Colonic mucosa (tissue), 4 donors: ENCODE data around the gene CLBA1. TPM values are rescaled to one million over a fixed set of nuclear protein-coding genes. Genes with fewer than 3 reads are reported as not detected.

Source experiments
- DNase-seq: peaks from one replicate; pipeline ENCODE4 v3.0.0-alpha.2; 2020
- H3K27ac ChIP-seq: fragments of 200-600 bp; one replicate; pipeline ENCODE4 v1.8.0; 2021
- H3K27me3 ChIP-seq: fragments of 200-600 bp; one replicate; pipeline ENCODE4 v1.8.0; 2021
- H3K36me3 ChIP-seq: fragments of 200-600 bp; one replicate; pipeline ENCODE4 v1.8.0; 2021
- H3K4me1 ChIP-seq: fragments of 200-600 bp; one replicate; pipeline ENCODE4 v1.8.0; 2021; ENCODE audit warnings: mild to moderate bottlenecking
- H3K4me3 ChIP-seq: fragments of 200-600 bp; one replicate; pipeline ENCODE4 v1.8.0; 2021
- H3K9ac ChIP-seq, 2 donors: one replicate each; pipeline ENCODE4 v1.7.0; 2013; ENCODE audit warnings: control low read depth in 2 of 2, low read depth in 2 of 2, low read length in 2 of 2
- H3K9me3 ChIP-seq: fragments of 200-600 bp; one replicate; pipeline ENCODE4 v1.8.0; 2021
- CTCF ChIP-seq: fragments of 200-600 bp; IDR thresholded peaks from one replicate; pipeline ENCODE4 v1.8.0; 2022; ENCODE audit warnings: antibody characterized with exemption, mild to moderate bottlenecking
- intact Hi-C: fragments of 100-400 bp; cut with DNase I; formaldehyde crosslinking; loops from one replicate; pipeline ENCODE4 v1.14.1; 2022
- total RNA-seq, 2 donors: library from RNA; stranded (reverse); fragmentation: NEBNext Ultra II Directional in 1 of 2; extraction: Animal tissue kit (Norgen Biotek cat#: 25700) in 1 of 2; gene quantifications; one replicate each; pipeline ENCODE4 v1.2.1, GENCODE V29; 2021
- donor health status: healthy.
- donor health status: DM: no; HTN: no; CAD: no.
- donor health status: DM: no; HTN: no; CAD: no.

CLBA1 gene
- total RNA-seq, 2 donors from 2014 or later, result 3.8 TPM

- DNase-seq, result peak; percentile 20
- H3K36me3 ChIP-seq, result no peaks in the 10 kb centered on the region
- peaks cover 22% of the 10 kb centered on the region for H3K27me3 ChIP-seq
- no peaks in the 10 kb centered on the region for H3K9me3 ChIP-seq
- intact Hi-C loops, result no loop called here
- no peak for TF ChIP-seq CTCF
- H3K4me1 ChIP-seq, result peaks cover 22% of the 10 kb centered on the region
- H3K9ac ChIP-seq, result peak overlapping the region in 1 of 2 donors; percentile 2
- no peak overlapping the region for H3K27ac ChIP-seq
- peak overlapping the region; percentile 3 for H3K4me3 ChIP-seq
Measured at GRCh38 chr14:104978746-104979691, 6.6 kb upstream of the CLBA1 start.

GRCh38 chr14:104979758-104980610 lies 5.6 kb upstream of the CLBA1 start:
- no peak for TF ChIP-seq CTCF
- no peak overlapping the region for H3K4me3 ChIP-seq
- no peaks in the 10 kb centered on the region for H3K36me3 ChIP-seq
- H3K4me1 ChIP-seq, result peaks cover 22% of the 10 kb centered on the region
- H3K27me3 ChIP-seq, result peaks cover 22% of the 10 kb centered on the region
- intact Hi-C loops, result loop anchor here (5.0 kb wide), 1 partner anchor 37 kb away; no protein-coding TSS in a partner anchor
- DNase-seq, result peak; percentile 20
- no peak overlapping the region for H3K27ac ChIP-seq
- H3K9ac ChIP-seq, result no peak overlapping the region
- no peaks in the 10 kb centered on the region for H3K9me3 ChIP-seq

GRCh38 chr14:104980611-104981531 lies 4.7 kb upstream of the CLBA1 start:
- intact Hi-C loops, result loop anchor here (5.0 kb wide), 1 partner anchor 36 kb away; no protein-coding TSS in a partner anchor
- peak; percentile 16 for DNase-seq
- no peaks in the 10 kb centered on the region for H3K9me3 ChIP-seq

GRCh38 chr14:104981699-104982541 lies 3.7 kb upstream of the CLBA1 start:
- no peak for TF ChIP-seq CTCF
- Histone ChIP-seq H3K27me3 (peaks cover 16% of the 10 kb centered on the region), H3K36me3 (no peaks in the 10 kb centered on the region), H3K4me3 (no peak overlapping the region), H3K4me1 (peaks cover 15% of the 10 kb centered on the region), H3K9me3 (no peaks in the 10 kb centered on the region), H3K9ac (no peak overlapping the region), H3K27ac (no peak overlapping the region)
- DNase-seq, result no peak
- intact Hi-C loops, result loop anchor here (5.0 kb wide), 1 partner anchor 35 kb away; no protein-coding TSS in a partner anchor

More at GRCh38 chr14:104980611-104981531, 4.7 kb upstream of the CLBA1 start:
- H3K9ac ChIP-seq, result no peak overlapping the region
- no peaks in the 10 kb centered on the region for H3K36me3 ChIP-seq
- peaks cover 16% of the 10 kb centered on the region for H3K4me1 ChIP-seq
- no peak for TF ChIP-seq CTCF
- H3K27me3 ChIP-seq, result peaks cover 22% of the 10 kb centered on the region
- no peak overlapping the region for H3K4me3 ChIP-seq
- no peak overlapping the region for H3K27ac ChIP-seq
